Muscle layer of duodenum (tissue), 2 donors: ENCODE results near the gene PIK3R1.

Experiments
- H3K27ac ChIP-seq: one replicate; pipeline ENCODE4 v1.7.0; 2013; ENCODE audit warnings: mild to moderate bottlenecking, low read length
- H3K27me3 ChIP-seq: one replicate; pipeline ENCODE4 v1.7.0; 2013; ENCODE audit warnings: low read depth, mild to moderate bottlenecking, control low read depth, low read length
- H3K36me3 ChIP-seq, 2 donors: one replicate each; pipeline ENCODE4 v1.7.0; 2013; ENCODE audit warnings: low read length in 2 of 2, control low read depth in 1 of 2, mild to moderate bottlenecking in 1 of 2; ENCODE audit not compliant: insufficient read depth in 2 of 2, control insufficient read depth in 1 of 2
- H3K4me1 ChIP-seq, 2 donors: one replicate each; pipeline ENCODE4 v1.7.0; 2013; ENCODE audit warnings: low read length in 2 of 2, mild to moderate bottlenecking in 2 of 2, control low read depth in 1 of 2, moderate library complexity in 1 of 2; ENCODE audit not compliant: insufficient read depth in 2 of 2, control insufficient read depth in 1 of 2
- H3K4me3 ChIP-seq, 2 donors: one replicate each; pipeline ENCODE4 v1.7.0; 2013; ENCODE audit warnings: low read length in 2 of 2, low read depth in 1 of 2, mild to moderate bottlenecking in 1 of 2
- H3K9me3 ChIP-seq, 2 donors: one replicate each; pipeline ENCODE4 v1.7.0; 2013; ENCODE audit warnings: low read length in 2 of 2, control low read depth in 1 of 2, mild to moderate bottlenecking in 1 of 2; ENCODE audit not compliant: control insufficient read depth in 1 of 2
- donor health status: healthy.

The PIK3R1 gene

GRCh38 chr5:68242743-68243142, 27.2 kb downstream of the PIK3R1 start:
- Histone ChIP-seq H3K36me3 (no peaks in the 10 kb centered on the region), H3K4me3 (no peak overlapping the region), H3K27ac (no peak overlapping the region), H3K9me3 (no peaks in the 10 kb centered on the region), H3K4me1 (peaks cover 22 to 42% of the 10 kb centered on the region in 2 donors), H3K27me3 (no peaks in the 10 kb centered on the region)

- H3K4me1 ChIP-seq = peaks cover 20 to 42% of the 10 kb centered on the region in 2 donors
- H3K27me3 ChIP-seq = no peaks in the 10 kb centered on the region
- H3K4me3 ChIP-seq = no peak overlapping the region
- no peaks in the 10 kb centered on the region for H3K9me3 ChIP-seq
- peak overlapping the region; percentile 25 for H3K27ac ChIP-seq
- no peaks in the 10 kb centered on the region for H3K36me3 ChIP-seq
Measured at GRCh38 chr5:68243251-68243650, 27.7 kb downstream of the PIK3R1 start.

GRCh38 chr5:68243681-68244080, 28.1 kb downstream of the PIK3R1 start:
- peak overlapping the region; percentile 25 for H3K27ac ChIP-seq
- H3K27me3 ChIP-seq = no peaks in the 10 kb centered on the region
- H3K36me3 ChIP-seq = no peaks in the 10 kb centered on the region
- peaks cover 16 to 45% of the 10 kb centered on the region in 2 donors for H3K4me1 ChIP-seq
- H3K9me3 ChIP-seq = no peaks in the 10 kb centered on the region
- no peak overlapping the region for H3K4me3 ChIP-seq

- Histone ChIP-seq H3K27ac (no peak overlapping the region), H3K36me3 (no peaks in the 10 kb centered on the region), H3K4me1 (peaks cover 7 to 56% of the 10 kb centered on the region in 2 donors), H3K27me3 (no peaks in the 10 kb centered on the region), H3K4me3 (no peak overlapping the region), H3K9me3 (no peaks in the 10 kb centered on the region)
Measured at GRCh38 chr5:68245319-68245718, 29.8 kb downstream of the PIK3R1 start.

GRCh38 chr5:68246802-68247201, 31.2 kb downstream of the PIK3R1 start:
- H3K4me1 ChIP-seq = peaks cover 17 to 57% of the 10 kb centered on the region in 2 donors
- H3K27ac ChIP-seq = no peak overlapping the region
- no peak overlapping the region for H3K4me3 ChIP-seq

GRCh38 chr5:68247627-68248026, 32.1 kb downstream of the PIK3R1 start:
- Histone ChIP-seq H3K27me3 (no peaks in the 10 kb centered on the region), H3K36me3 (no peaks in the 10 kb centered on the region), H3K9me3 (no peaks in the 10 kb centered on the region), H3K4me1 (peaks cover 23 to 61% of the 10 kb centered on the region in 2 donors), H3K27ac (no peak overlapping the region), H3K4me3 (no peak overlapping the region)

More at GRCh38 chr5:68246802-68247201, 31.2 kb downstream of the PIK3R1 start:
- Histone ChIP-seq H3K9me3 (no peaks in the 10 kb centered on the region), H3K27me3 (no peaks in the 10 kb centered on the region), H3K36me3 (no peaks in the 10 kb centered on the region)

- Histone ChIP-seq H3K27ac (no peak overlapping the region), H3K4me3 (no peak overlapping the region), H3K36me3 (no peaks in the 10 kb centered on the region), H3K27me3 (no peaks in the 10 kb centered on the region), H3K4me1 (peaks cover 28 to 59% of the 10 kb centered on the region in 2 donors), H3K9me3 (no peaks in the 10 kb centered on the region)
Measured at GRCh38 chr5:68248896-68249295, 33.3 kb downstream of the PIK3R1 start.

- Histone ChIP-seq H3K36me3 (no peaks in the 10 kb centered on the region), H3K27me3 (no peaks in the 10 kb centered on the region), H3K4me1 (peaks cover 28 to 62% of the 10 kb centered on the region in 2 donors), H3K9me3 (no peaks in the 10 kb centered on the region), H3K27ac (no peak overlapping the region), H3K4me3 (no peak overlapping the region)
Measured at GRCh38 chr5:68249520-68249919, 34.0 kb downstream of the PIK3R1 start.

GRCh38 chr5:68250661-68251298, 35.2 kb downstream of the PIK3R1 start:
- peak overlapping the region in 1 of 2 donors; percentile 2 for H3K4me3 ChIP-seq
- H3K36me3 ChIP-seq = no peaks in the 10 kb centered on the region
- no peaks in the 10 kb centered on the region for H3K9me3 ChIP-seq
- peaks cover 28 to 65% of the 10 kb centered on the region in 2 donors for H3K4me1 ChIP-seq
- H3K27me3 ChIP-seq = no peaks in the 10 kb centered on the region
- peak overlapping the region; percentile 79 for H3K27ac ChIP-seq

GRCh38 chr5:68251386-68251785, 35.8 kb downstream of the PIK3R1 start:
- Histone ChIP-seq H3K4me1 (peaks cover 29 to 69% of the 10 kb centered on the region in 2 donors), H3K36me3 (no peaks in the 10 kb centered on the region), H3K4me3 (peak overlapping the region in 1 of 2 donors; percentile 0), H3K9me3 (no peaks in the 10 kb centered on the region), H3K27me3 (no peaks in the 10 kb centered on the region), H3K27ac (peak overlapping the region; percentile 79)

GRCh38 chr5:68251804-68252522, 36.4 kb downstream of the PIK3R1 start:
- Histone ChIP-seq H3K4me3 (peak overlapping the region in 1 of 2 donors; percentile 12), H3K27me3 (no peaks in the 10 kb centered on the region), H3K9me3 (no peaks in the 10 kb centered on the region), H3K27ac (peak overlapping the region; percentile 79), H3K4me1 (peaks cover 34 to 74% of the 10 kb centered on the region in 2 donors), H3K36me3 (no peaks in the 10 kb centered on the region)
